Measurements from ENCODE around the gene LPGAT1.

Gene LPGAT1

DNA sequence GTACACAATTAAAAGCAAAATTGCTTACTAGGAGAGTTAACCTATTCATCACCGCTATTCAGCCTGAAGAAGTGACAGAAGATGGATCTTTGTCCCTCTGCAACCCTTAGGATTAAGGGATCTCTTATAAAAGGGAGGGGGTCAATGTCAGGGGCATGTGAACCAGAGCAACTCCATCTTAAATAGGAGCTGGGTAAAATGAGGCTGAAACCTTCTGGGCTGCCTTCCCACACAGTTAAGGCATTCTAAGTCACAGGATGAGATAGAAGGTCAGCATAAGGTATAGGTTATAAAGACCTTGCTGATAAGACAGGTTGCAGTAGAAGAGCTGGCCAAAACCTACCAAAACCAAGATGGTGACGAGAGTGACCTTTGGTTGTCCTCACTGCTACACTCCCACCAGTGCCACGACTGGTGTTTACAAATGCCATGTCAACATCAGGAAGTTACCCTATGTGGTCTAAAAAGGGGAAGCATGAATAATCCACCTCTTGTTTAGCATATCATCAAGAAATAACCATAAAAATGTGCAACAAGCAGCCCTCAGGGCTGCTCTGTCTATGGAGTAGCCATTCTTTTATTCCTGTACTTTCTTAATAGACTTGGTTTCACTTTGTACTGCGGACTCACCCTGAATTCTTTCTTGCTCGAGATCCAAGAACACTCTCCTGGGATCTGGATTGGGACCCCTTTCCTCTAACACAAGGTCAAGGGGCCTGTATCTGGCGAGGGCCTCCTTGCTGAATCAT is 119.8 kb downstream of the LPGAT1 start:
- in situ Hi-C loops (cut with MboI; ENCODE audit: low sequenced_read_pairs), result no loop called here

- in situ Hi-C loops (cut with MboI; ENCODE audit: low sequenced_read_pairs), result no loop called here
Measured at GRCh38 chr1:211708926-211709325, 121.6 kb downstream of the LPGAT1 start.

- in situ Hi-C loops (cut with MboI; ENCODE audit: low sequenced_read_pairs), result no loop called here
Measured at GRCh38 chr1:211708006-211708405, 122.6 kb downstream of the LPGAT1 start.

- in situ Hi-C loops (cut with MboI; ENCODE audit: low sequenced_read_pairs), result no loop called here
Measured at GRCh38 chr1:211705467-211706091, 125.0 kb downstream of the LPGAT1 start.

DNA sequence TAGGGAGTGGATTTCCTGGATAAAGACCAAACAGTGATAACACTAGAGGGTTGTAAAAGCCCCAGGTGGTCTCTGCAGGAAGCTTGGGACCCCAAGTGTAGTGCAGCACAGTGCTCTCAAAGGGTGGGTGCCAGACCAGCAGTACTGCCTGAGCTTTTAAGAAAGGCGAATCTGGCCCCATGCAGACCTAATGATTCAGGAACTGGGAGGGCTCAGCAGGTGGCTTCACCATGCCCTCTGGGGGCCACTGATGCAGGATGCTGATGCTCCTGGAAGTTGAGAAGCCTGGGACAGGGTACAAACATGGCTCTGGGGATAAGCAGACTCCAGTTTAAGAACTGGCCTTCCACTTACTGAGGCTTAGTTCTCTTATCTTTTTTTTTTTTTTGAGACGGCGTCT is 126.0 kb downstream of the LPGAT1 start:
- in situ Hi-C loops (cut with MboI; ENCODE audit: low sequenced_read_pairs), result no loop called here

GRCh38 chr1:211703812-211704537 is 126.6 kb downstream of the LPGAT1 start:
- in situ Hi-C loops (cut with MboI; ENCODE audit: low sequenced_read_pairs), result no loop called here

GRCh38 chr1:211701733-211702132 is 128.8 kb downstream of the LPGAT1 start:
- in situ Hi-C loops (cut with MboI; ENCODE audit: low sequenced_read_pairs), result no loop called here

DNA sequence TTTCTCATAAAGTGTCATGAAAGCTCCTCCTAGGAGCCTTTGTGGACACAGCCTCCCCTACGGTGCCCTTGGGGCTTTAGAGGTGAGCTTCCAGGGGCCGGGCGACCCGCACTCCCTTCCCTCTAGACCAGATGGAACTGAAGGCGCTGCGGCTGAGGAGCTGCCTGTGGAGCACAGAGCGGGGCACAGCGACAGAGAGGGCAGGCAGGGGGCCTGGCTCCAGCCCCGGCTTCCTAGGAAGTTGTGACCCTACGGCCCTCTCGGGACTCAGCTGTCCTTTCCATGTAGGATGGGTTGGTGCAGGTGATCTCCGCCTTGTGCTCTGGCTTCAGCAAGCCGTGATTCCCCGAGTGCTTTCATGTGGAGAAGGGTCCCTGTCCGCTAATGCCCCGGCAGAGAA is 131.5 kb downstream of the LPGAT1 start:
- in situ Hi-C loops (cut with MboI; ENCODE audit: low sequenced_read_pairs), result loop anchor here (10.0 to 25.0 kb wide), 2 partner anchors 663 to 756 kb away; no protein-coding TSS in a partner anchor

GRCh38 chr1:211698161-211699026 is 132.2 kb downstream of the LPGAT1 start:
- in situ Hi-C loops (cut with MboI; ENCODE audit: low sequenced_read_pairs), result loop anchor here (10.0 to 25.0 kb wide), 2 partner anchors 664 to 756 kb away; no protein-coding TSS in a partner anchor

GRCh38 chr1:211697356-211697755 is 133.2 kb downstream of the LPGAT1 start:
- in situ Hi-C loops (cut with MboI; ENCODE audit: low sequenced_read_pairs), result loop anchor here (10.0 to 25.0 kb wide), 2 partner anchors 665 to 757 kb away; no protein-coding TSS in a partner anchor

DNA sequence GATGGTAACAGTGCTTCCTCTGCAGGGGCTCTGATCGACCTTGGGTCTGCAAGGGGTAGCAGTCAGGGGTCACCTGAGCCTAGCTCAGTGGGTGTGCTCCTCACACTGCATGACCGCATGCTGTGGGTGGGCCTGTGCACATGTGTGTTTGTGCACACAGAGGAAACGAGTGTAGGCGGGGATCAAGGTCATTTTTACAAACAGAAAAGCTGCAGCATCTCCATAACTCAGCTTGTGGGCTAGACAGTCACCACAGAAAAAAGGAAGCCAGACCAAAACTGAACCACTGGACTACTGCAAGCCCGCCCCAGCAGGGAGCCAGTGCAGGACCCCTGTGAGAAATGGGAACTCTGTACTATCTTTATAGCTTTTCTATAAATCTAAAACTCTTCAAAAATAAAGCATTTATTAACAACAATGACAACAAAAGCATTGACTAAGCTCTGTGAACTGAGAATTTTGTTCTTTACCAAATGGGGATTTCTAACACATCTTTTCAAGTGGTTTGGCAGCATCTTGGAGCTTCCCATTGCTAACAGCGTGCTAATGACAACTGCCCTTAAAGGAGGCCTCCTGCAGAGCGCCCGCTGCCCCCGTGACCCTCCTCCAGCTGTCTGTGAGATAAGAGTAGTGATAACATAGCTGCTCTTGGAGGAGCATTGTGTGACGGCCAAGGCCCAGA is 135.3 kb downstream of the LPGAT1 start:
- in situ Hi-C loops (cut with MboI; ENCODE audit: low sequenced_read_pairs), result loop anchor here (10.0 to 25.0 kb wide), 2 partner anchors 667 to 760 kb away; no protein-coding TSS in a partner anchor

DNA sequence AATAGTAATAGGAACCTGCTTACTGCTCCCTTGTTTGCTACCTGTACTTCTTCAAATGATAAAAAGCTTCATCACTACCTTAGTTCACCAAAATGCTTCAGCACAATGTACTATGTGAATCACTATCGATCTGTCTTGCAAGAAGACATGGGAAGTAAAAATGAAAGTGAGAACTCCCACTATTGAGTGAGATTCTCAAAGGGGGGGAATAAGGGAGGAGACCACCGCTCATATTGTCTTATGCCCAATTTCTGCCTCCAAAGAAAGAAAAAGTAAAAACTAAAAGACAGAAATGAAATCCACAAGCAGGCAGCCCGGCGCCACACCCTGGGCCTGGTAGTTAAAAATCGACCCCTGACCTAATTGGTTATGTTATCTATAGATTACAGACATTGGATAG is 136.7 kb downstream of the LPGAT1 start:
- in situ Hi-C loops (cut with MboI; ENCODE audit: low sequenced_read_pairs), result loop anchor here (10.0 to 25.0 kb wide), 2 partner anchors 668 to 761 kb away; no protein-coding TSS in a partner anchor

All from HL-60/S4 treated with retinoic acid at 250 ng/mL for 4 days and 3 days (cell line).